ENCODE data around the gene CLDN24. TPM values are rescaled to one million over a fixed set of nuclear protein-coding genes. Genes with fewer than 3 reads are reported as not detected.

The CLDN24 gene
- total RNA-seq, 1 donor from 2014 or later, result not detected

GRCh38 chr4:183300070-183300469 lies 22.2 kb downstream of the CLDN24 start:
- DNase-seq (ENCODE audit: extremely low spot score, unreplicated experiment), result no peak
- H3K27me3 Mint-ChIP-seq, result no peaks in the 10 kb centered on the region
- no peak overlapping the region for H3K27ac Mint-ChIP-seq
- no peak for TF ChIP-seq CTCF (conservative IDR thresholded peaks at IDR 0.05)
- no peak overlapping the region for H3K4me3 Mint-ChIP-seq
- peaks cover 28% of the 10 kb centered on the region for H3K36me3 Mint-ChIP-seq
- no peaks in the 10 kb centered on the region for H3K9me3 Mint-ChIP-seq
- peaks cover 3% of the 10 kb centered on the region for H3K4me1 Mint-ChIP-seq (ENCODE audit: unreplicated experiment)

GRCh38 chr4:183299464-183299863 lies 22.8 kb downstream of the CLDN24 start:
- no peak for TF ChIP-seq CTCF (conservative IDR thresholded peaks at IDR 0.05)
- Mint-ChIP-seq H3K9me3 (no peaks in the 10 kb centered on the region), H3K27me3 (no peaks in the 10 kb centered on the region), H3K4me1 (ENCODE audit: unreplicated experiment) (peaks cover 3% of the 10 kb centered on the region), H3K27ac (no peak overlapping the region), H3K4me3 (no peak overlapping the region), H3K36me3 (peaks cover 32% of the 10 kb centered on the region)
- no peak for DNase-seq (ENCODE audit: extremely low spot score, unreplicated experiment)

GRCh38 chr4:183297675-183298074 lies 24.6 kb downstream of the CLDN24 start:
- DNase-seq (ENCODE audit: extremely low spot score, unreplicated experiment), result no peak
- Mint-ChIP-seq H3K9me3 (no peaks in the 10 kb centered on the region), H3K36me3 (peaks cover 27% of the 10 kb centered on the region), H3K27ac (no peak overlapping the region), H3K4me1 (ENCODE audit: unreplicated experiment) (peaks cover 3% of the 10 kb centered on the region), H3K4me3 (no peak overlapping the region), H3K27me3 (no peaks in the 10 kb centered on the region)
- TF ChIP-seq CTCF (conservative IDR thresholded peaks at IDR 0.05), result no peak

GRCh38 chr4:183295711-183296110 lies 26.5 kb downstream of the CLDN24 start:
- H3K9me3 Mint-ChIP-seq, result no peaks in the 10 kb centered on the region
- H3K4me1 Mint-ChIP-seq (ENCODE audit: unreplicated experiment), result peaks cover 3% of the 10 kb centered on the region
- DNase-seq (ENCODE audit: extremely low spot score, unreplicated experiment), result no peak
- H3K27ac Mint-ChIP-seq, result peak overlapping the region; percentile 65
- no peak for TF ChIP-seq CTCF (conservative IDR thresholded peaks at IDR 0.05)
- H3K27me3 Mint-ChIP-seq, result no peaks in the 10 kb centered on the region
- H3K4me3 Mint-ChIP-seq, result no peak overlapping the region
- peaks cover 35% of the 10 kb centered on the region for H3K36me3 Mint-ChIP-seq

GRCh38 chr4:183291070-183291469 lies 31.2 kb downstream of the CLDN24 start:
- no peak for TF ChIP-seq CTCF (conservative IDR thresholded peaks at IDR 0.05)
- Mint-ChIP-seq H3K36me3 (peaks cover 57% of the 10 kb centered on the region), H3K4me1 (ENCODE audit: unreplicated experiment) (no peaks in the 10 kb centered on the region), H3K27me3 (no peaks in the 10 kb centered on the region), H3K4me3 (no peak overlapping the region), H3K9me3 (no peaks in the 10 kb centered on the region), H3K27ac (no peak overlapping the region)
- no peak for DNase-seq (ENCODE audit: extremely low spot score, unreplicated experiment)

GRCh38 chr4:183289688-183290087 lies 32.5 kb downstream of the CLDN24 start:
- Mint-ChIP-seq H3K36me3 (peaks cover 47% of the 10 kb centered on the region), H3K27ac (no peak overlapping the region), H3K4me3 (no peak overlapping the region), H3K9me3 (no peaks in the 10 kb centered on the region), H3K4me1 (ENCODE audit: unreplicated experiment) (no peaks in the 10 kb centered on the region), H3K27me3 (no peaks in the 10 kb centered on the region)
- DNase-seq (ENCODE audit: extremely low spot score, unreplicated experiment), result no peak
- no peak for TF ChIP-seq CTCF (conservative IDR thresholded peaks at IDR 0.05)
